ENCODE measurements around the gene GDF10. TPM values are rescaled to one million over a fixed set of nuclear protein-coding genes. Genes with fewer than 3 reads are reported as not detected.

Gene GDF10
- total RNA-seq, 1 experiment from 2014 or later: 0.20 TPM

GRCh38 chr10:47348661-47349470 is 48.9 kb downstream of the GDF10 start:
- Histone ChIP-seq H3K56ac (ENCODE audit: insufficient read length, low read depth, low read length) (no peak overlapping the region), H4K8ac (replicated peaks; ENCODE audit: insufficient read length, low read depth, low read length) (no peak overlapping the region), H2BK5ac (ENCODE audit: insufficient read length, low read length) (no peak overlapping the region), H2BK12ac (ENCODE audit: insufficient read length, low read depth, low read length) (no peak overlapping the region), H3T11ph (ENCODE audit: low read length) (no peak overlapping the region), H3K14ac (ENCODE audit: insufficient read depth, low read length) (no peak overlapping the region), H3K9ac (ENCODE audit: extremely low read depth, insufficient read length, low read length) (no peak overlapping the region), H3K4ac (ENCODE audit: low read depth, low read length) (no peak overlapping the region), H3K4me1 (ENCODE audit: insufficient read depth, low read length) (no peaks in the 10 kb centered on the region), H3K23me2 (ENCODE audit: insufficient read length, low read depth, low read length, poor library complexity, severe bottlenecking) (no peaks in the 10 kb centered on the region), H3K9me3 (ENCODE audit: control insufficient read depth, low read depth, low read length) (no peaks in the 10 kb centered on the region), H3K23ac (ENCODE audit: insufficient read length, low read depth, low read length) (no peak overlapping the region), H4K20me1 (ENCODE audit: control insufficient read depth, insufficient read depth, insufficient read length) (no peaks in the 10 kb centered on the region), H2BK120ac (ENCODE audit: low read depth, low read length, poor library complexity, severe bottlenecking) (no peak overlapping the region), H4K5ac (ENCODE audit: insufficient read length, low read depth, low read length) (no peak overlapping the region), H3K79me1 (ENCODE audit: insufficient read depth, low read depth, low read length, poor library complexity, severe bottlenecking) (no peaks in the 10 kb centered on the region), H3K4me2 (ENCODE audit: insufficient read depth, insufficient read length, low read length) (no peak overlapping the region), H3K79me2 (ENCODE audit: insufficient read depth, low read length) (no peaks in the 10 kb centered on the region), H2BK15ac (ENCODE audit: low read depth, low read length) (no peak overlapping the region), H2BK20ac (ENCODE audit: low read depth, low read length, poor library complexity, severe bottlenecking) (no peak overlapping the region), H4K91ac (ENCODE audit: insufficient read length, low read depth, low read length) (no peak overlapping the region), H3K18ac (ENCODE audit: insufficient read length, low read depth, low read length) (no peak overlapping the region), H3K27ac (ENCODE audit: insufficient read length, low read depth, low read length) (no peak overlapping the region), H3K27me3 (ENCODE audit: insufficient read depth, low read length) (no peaks in the 10 kb centered on the region), H2AK5ac (ENCODE audit: insufficient read length, low read length) (no peak overlapping the region), H2AFZ (ENCODE audit: low read length) (no peak overlapping the region)
- no CpG with 5 or more reads among the region's 36 CpGs for WGBS (ENCODE audit: extremely low coverage, insufficient read length, low lambda C conversion rate)
- no peaks in the 10 kb centered on the region for H3K9me3 Mint-ChIP-seq
- H3K27me3 Mint-ChIP-seq (ENCODE audit: low read depth): no peaks in the 10 kb centered on the region; the same call in none of the 2 replicates
- no peak overlapping the region for H3K4me3 Mint-ChIP-seq
- TF ChIP-seq CTCF (conservative IDR thresholded peaks at IDR 0.05): no peak
- no peak overlapping the region; a peak in 1 of 7 replicates for H3K27ac Mint-ChIP-seq
- H3K4me1 Mint-ChIP-seq: peaks cover 0 to 4% of the 10 kb centered on the region in 2 experiments; a peak in 1 of 4 replicates
- no peak for DNase-seq
- no peaks in the 10 kb centered on the region for H3K36me3 Mint-ChIP-seq (ENCODE audit: insufficient read depth in 1 of 3, low read depth in 3 of 3)
